ENCODE measurements around the gene RIC3. TPM values are rescaled to one million over a fixed set of nuclear protein-coding genes. Genes with fewer than 3 reads are reported as not detected.

Gene RIC3
- total RNA-seq, 1 donor from 2014 or later: 3.0 TPM

DNA sequence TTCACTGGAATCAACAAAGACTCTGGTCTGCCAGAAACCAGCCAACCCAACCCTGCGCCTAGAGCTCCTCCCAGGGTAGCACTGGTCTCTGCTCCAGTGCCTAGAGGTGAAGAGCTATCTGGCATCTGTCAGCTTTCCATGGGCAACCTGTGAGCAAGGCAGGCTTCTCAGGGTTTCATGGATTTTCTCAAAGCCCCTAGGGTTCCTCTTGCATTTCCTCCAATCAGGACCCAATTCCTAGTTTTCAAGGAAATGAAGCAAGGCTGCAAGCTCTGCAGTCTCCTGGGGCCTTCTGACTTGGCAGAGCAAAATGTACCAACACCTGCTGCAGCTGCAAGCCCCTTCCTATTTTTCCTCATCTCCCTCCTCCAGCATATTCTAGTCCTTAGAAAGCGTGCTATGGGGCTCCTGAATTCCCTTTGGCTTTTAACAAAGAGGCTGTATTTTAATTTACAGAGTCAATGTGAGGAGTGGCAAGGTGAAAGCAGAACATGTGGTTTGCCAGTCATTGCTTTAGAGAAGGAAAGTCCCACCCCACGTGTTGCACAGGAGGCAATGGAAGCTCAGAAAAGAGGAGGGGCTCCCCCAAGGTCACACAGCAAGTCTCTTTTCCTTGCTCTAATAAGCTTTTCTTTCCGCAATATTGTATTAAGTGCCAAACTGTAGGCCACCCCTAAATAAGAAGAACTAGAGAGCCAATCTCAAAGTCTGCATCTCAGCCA lies 33.0 kb upstream of the RIC3 start:
- no peaks in the 10 kb centered on the region for H3K36me3 Mint-ChIP-seq (ENCODE audit: low read depth, unreplicated experiment)
- H3K4me2 ChIP-seq (ENCODE audit: low read length): no peak overlapping the region
- no peak overlapping the region for H3K4me3 ChIP-seq (ENCODE audit: insufficient read depth, low read depth, low read length)
- no peaks in the 10 kb centered on the region for H3K79me2 ChIP-seq (ENCODE audit: insufficient read depth, low read length)
- H3K4me3 Mint-ChIP-seq (ENCODE audit: unreplicated experiment): no peak overlapping the region
- H2AFZ ChIP-seq (ENCODE audit: low read depth, low read length): no peak overlapping the region
- H3K9ac ChIP-seq (ENCODE audit: low read length): no peak overlapping the region
- H3K27me3 ChIP-seq (ENCODE audit: insufficient read depth, low read length): peaks cover 14% of the 10 kb centered on the region
- peaks cover 1% of the 10 kb centered on the region for H3K4me1 ChIP-seq (ENCODE audit: insufficient read depth, low read length)
- no peaks in the 10 kb centered on the region for H3K9me3 ChIP-seq (ENCODE audit: insufficient read depth, low read depth, low read length)
- no peak overlapping the region for H3K27ac ChIP-seq (ENCODE audit: low read depth, low read length)
- peaks cover 55% of the 10 kb centered on the region for H3K27me3 Mint-ChIP-seq (ENCODE audit: low read depth, unreplicated experiment)
- H3K36me3 ChIP-seq (ENCODE audit: insufficient read depth, low read length): no peaks in the 10 kb centered on the region
- no peaks in the 10 kb centered on the region for H3K4me1 Mint-ChIP-seq (ENCODE audit: low read depth, unreplicated experiment)
- FAIRE-seq: no peak
- peaks cover 3% of the 10 kb centered on the region for H3K9me3 Mint-ChIP-seq (ENCODE audit: unreplicated experiment)
- no peak for DNase-seq (ENCODE audit: low read depth)
- no peaks in the 10 kb centered on the region for H4K20me1 ChIP-seq (ENCODE audit: insufficient read depth, low read length)
- TF ChIP-seq EZH2 (IDR thresholded peaks at IDR 0.05; ENCODE audit: insufficient read depth, low read length): no peak
- TF ChIP-seq, protein P1, sequence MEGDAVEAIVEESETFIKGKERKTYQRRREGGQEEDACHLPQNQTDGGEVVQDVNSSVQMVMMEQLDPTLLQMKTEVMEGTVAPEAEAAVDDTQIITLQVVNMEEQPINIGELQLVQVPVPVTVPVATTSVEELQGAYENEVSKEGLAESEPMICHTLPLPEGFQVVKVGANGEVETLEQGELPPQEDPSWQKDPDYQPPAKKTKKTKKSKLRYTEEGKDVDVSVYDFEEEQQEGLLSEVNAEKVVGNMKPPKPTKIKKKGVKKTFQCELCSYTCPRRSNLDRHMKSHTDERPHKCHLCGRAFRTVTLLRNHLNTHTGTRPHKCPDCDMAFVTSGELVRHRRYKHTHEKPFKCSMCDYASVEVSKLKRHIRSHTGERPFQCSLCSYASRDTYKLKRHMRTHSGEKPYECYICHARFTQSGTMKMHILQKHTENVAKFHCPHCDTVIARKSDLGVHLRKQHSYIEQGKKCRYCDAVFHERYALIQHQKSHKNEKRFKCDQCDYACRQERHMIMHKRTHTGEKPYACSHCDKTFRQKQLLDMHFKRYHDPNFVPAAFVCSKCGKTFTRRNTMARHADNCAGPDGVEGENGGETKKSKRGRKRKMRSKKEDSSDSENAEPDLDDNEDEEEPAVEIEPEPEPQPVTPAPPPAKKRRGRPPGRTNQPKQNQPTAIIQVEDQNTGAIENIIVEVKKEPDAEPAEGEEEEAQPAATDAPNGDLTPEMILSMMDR (IDR thresholded peaks at IDR 0.05; ENCODE audit: insufficient read depth, low read depth, low read length): no peak
- no peak overlapping the region for H3K27ac Mint-ChIP-seq (ENCODE audit: unreplicated experiment)

DNA sequence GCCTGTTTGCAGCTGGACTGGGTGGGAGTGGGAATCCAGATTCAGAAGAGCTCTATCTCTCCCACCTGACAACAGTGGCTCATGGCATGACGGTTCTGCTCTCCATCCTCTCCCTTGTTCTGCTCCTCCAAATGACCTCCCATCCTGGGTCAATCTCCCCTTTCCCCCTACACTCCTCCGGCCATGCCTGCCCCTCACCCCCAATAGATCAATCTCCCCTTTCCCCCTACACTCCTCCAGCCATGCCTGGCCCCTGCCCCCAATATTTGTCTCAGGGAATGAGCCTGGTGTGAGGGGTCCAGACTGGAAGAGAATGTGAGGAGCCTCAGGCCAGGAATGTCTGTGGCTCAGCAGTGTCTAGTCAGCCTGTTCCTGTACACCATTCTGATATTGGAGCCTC lies 30.9 kb upstream of the RIC3 start:
- H3K79me2 ChIP-seq (ENCODE audit: insufficient read depth, low read length): no peaks in the 10 kb centered on the region
- no peak overlapping the region for H3K27ac Mint-ChIP-seq (ENCODE audit: unreplicated experiment)
- DNase-seq (ENCODE audit: low read depth): no peak
- peaks cover 71% of the 10 kb centered on the region for H3K27me3 Mint-ChIP-seq (ENCODE audit: low read depth, unreplicated experiment)
- H3K9ac ChIP-seq (ENCODE audit: low read length): no peak overlapping the region
- peaks cover 14% of the 10 kb centered on the region for H3K27me3 ChIP-seq (ENCODE audit: insufficient read depth, low read length)
- no peaks in the 10 kb centered on the region for H3K4me1 ChIP-seq (ENCODE audit: insufficient read depth, low read length)
- no peak overlapping the region for H3K27ac ChIP-seq (ENCODE audit: low read depth, low read length)
- H2AFZ ChIP-seq (ENCODE audit: low read depth, low read length): no peak overlapping the region
- H3K36me3 ChIP-seq (ENCODE audit: insufficient read depth, low read length): no peaks in the 10 kb centered on the region
- no peaks in the 10 kb centered on the region for H3K36me3 Mint-ChIP-seq (ENCODE audit: low read depth, unreplicated experiment)
- H3K4me3 Mint-ChIP-seq (ENCODE audit: unreplicated experiment): no peak overlapping the region
- no peak overlapping the region for H3K4me2 ChIP-seq (ENCODE audit: low read length)
- H3K4me3 ChIP-seq (ENCODE audit: insufficient read depth, low read depth, low read length): no peak overlapping the region
- peaks cover 1% of the 10 kb centered on the region for H3K9me3 Mint-ChIP-seq (ENCODE audit: unreplicated experiment)
- no peak for FAIRE-seq
- H4K20me1 ChIP-seq (ENCODE audit: insufficient read depth, low read length): no peaks in the 10 kb centered on the region
- H3K4me1 Mint-ChIP-seq (ENCODE audit: low read depth, unreplicated experiment): no peaks in the 10 kb centered on the region
- no peaks in the 10 kb centered on the region for H3K9me3 ChIP-seq (ENCODE audit: insufficient read depth, low read depth, low read length)
- no peak for TF ChIP-seq EZH2 (IDR thresholded peaks at IDR 0.05; ENCODE audit: insufficient read depth, low read length)
- TF ChIP-seq, protein P1 (IDR thresholded peaks at IDR 0.05; ENCODE audit: insufficient read depth, low read depth, low read length): no peak

DNA sequence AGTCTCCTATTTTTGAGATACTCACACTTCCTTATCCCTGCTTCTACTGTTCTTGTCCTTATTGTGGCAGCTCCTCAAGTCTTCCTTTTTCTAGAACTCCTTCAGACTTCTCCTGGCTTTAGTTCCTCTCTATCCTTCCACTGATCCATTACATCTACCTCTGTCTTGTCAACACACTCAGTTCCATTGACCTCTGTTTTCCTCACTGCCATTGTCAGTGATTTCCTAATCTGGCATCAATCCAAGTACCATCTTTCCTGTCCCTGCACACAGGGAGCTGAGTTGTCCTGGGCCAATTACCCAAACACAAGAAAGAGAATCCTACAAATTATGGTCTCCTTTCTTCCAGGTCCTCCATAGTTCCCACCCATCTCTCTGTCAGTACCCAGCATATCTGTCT lies 27.9 kb upstream of the RIC3 start:
- Mint-ChIP-seq H3K9me3 (ENCODE audit: unreplicated experiment) (peaks cover 1% of the 10 kb centered on the region), H3K27ac (ENCODE audit: unreplicated experiment) (no peak overlapping the region), H3K27me3 (ENCODE audit: low read depth, unreplicated experiment) (peaks cover 68% of the 10 kb centered on the region), H3K36me3 (ENCODE audit: low read depth, unreplicated experiment) (no peaks in the 10 kb centered on the region), H3K4me3 (ENCODE audit: unreplicated experiment) (no peak overlapping the region), H3K4me1 (ENCODE audit: low read depth, unreplicated experiment) (no peaks in the 10 kb centered on the region)
- no peak for DNase-seq (ENCODE audit: low read depth)
- no peak overlapping the region for H2AFZ ChIP-seq (ENCODE audit: low read depth, low read length)
- no peak overlapping the region for H3K4me3 ChIP-seq (ENCODE audit: insufficient read depth, low read depth, low read length)
- H3K27ac ChIP-seq (ENCODE audit: low read depth, low read length): no peak overlapping the region
- no peaks in the 10 kb centered on the region for H3K9me3 ChIP-seq (ENCODE audit: insufficient read depth, low read depth, low read length)
- no peak overlapping the region for H3K9ac ChIP-seq (ENCODE audit: low read length)
- no peak for TF ChIP-seq EZH2 (IDR thresholded peaks at IDR 0.05; ENCODE audit: insufficient read depth, low read length)
- no peak for FAIRE-seq
- H4K20me1 ChIP-seq (ENCODE audit: insufficient read depth, low read length): no peaks in the 10 kb centered on the region
- H3K4me2 ChIP-seq (ENCODE audit: low read length): no peak overlapping the region
- no peaks in the 10 kb centered on the region for H3K4me1 ChIP-seq (ENCODE audit: insufficient read depth, low read length)
- no peaks in the 10 kb centered on the region for H3K79me2 ChIP-seq (ENCODE audit: insufficient read depth, low read length)
- H3K27me3 ChIP-seq (ENCODE audit: insufficient read depth, low read length): peaks cover 23% of the 10 kb centered on the region
- H3K36me3 ChIP-seq (ENCODE audit: insufficient read depth, low read length): no peaks in the 10 kb centered on the region
